ENCODE data around the gene C2orf92. TPM values are rescaled to one million over a fixed set of nuclear protein-coding genes. Genes with fewer than 3 reads are reported as not detected.

C2orf92 gene
- total RNA-seq, 1 donor from 2014 or later: 16.9 TPM

DNA sequence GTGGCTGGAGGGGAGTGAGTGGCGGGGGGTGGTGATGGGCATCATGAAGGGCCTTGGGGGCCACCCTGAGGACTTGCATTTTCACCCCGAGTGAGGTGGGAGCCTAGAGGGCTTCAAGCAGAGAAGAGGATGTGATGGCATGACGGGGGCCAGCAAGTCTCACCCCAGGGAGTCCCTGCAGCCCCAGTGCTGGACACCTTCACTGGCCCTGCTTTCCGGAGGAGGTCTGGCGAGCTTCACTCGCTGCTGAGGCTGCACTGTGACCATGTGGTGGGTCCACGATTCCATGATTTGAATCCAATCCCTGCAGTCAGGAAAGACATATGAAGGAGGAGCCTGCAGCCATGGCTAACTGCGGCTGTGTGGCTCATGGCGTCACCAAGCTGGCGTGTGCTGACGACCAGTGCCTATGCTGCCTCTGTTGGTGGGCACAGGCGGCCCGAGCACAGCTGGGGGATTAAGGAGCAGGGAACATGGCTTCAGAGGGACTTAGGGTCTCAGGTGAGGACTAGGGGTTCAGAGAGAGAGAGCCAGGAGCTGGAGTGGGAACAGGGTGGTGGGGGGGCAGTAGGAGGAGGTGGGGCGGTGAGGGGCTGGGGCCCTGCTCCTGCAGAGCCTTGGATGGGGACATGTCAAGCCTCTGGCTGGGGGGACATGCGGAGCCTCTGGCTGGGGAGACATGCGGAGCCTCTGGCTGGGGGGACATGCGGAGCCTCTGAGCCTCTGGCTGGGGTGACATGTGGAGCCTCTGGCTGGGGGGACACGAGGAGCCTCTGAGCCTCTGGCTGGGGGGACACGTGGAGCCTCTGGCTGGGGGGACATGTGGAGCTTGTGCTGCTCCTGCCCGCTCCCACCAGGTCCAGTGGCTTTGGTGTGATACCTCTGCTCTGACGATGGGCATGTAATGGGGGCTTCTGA, 47.4 kb downstream of the C2orf92 start:
- intact Hi-C loops (cut with micrococcal nuclease): loop anchor here (10.0 kb wide), 1 partner anchor 278 kb away; the partner anchor contains the start of gene TMEM131
- Mint-ChIP-seq H3K36me3 (ENCODE audit: low read depth) (peaks cover 65% of the 10 kb centered on the region), H3K4me1 (peaks cover 76% of the 10 kb centered on the region), H3K27me3 (no peaks in the 10 kb centered on the region), H3K27ac (peak overlapping the region; percentile 86), H3K4me3 (peak overlapping the region; percentile 92), H3K9me3 (no peaks in the 10 kb centered on the region)
- no peak for DNase-seq

GRCh38 chr2:97717613-97717995, 48.1 kb downstream of the C2orf92 start:
- Mint-ChIP-seq H3K27me3 (no peaks in the 10 kb centered on the region), H3K9me3 (no peaks in the 10 kb centered on the region), H3K4me1 (peaks cover 72% of the 10 kb centered on the region), H3K27ac (peak overlapping the region; percentile 86), H3K36me3 (ENCODE audit: low read depth) (peaks cover 69% of the 10 kb centered on the region), H3K4me3 (peak overlapping the region; percentile 92)
- no peak for DNase-seq
- intact Hi-C loops (cut with micrococcal nuclease): loop anchor here (10.0 kb wide), 1 partner anchor 277 kb away; the partner anchor contains the start of gene TMEM131

DNA sequence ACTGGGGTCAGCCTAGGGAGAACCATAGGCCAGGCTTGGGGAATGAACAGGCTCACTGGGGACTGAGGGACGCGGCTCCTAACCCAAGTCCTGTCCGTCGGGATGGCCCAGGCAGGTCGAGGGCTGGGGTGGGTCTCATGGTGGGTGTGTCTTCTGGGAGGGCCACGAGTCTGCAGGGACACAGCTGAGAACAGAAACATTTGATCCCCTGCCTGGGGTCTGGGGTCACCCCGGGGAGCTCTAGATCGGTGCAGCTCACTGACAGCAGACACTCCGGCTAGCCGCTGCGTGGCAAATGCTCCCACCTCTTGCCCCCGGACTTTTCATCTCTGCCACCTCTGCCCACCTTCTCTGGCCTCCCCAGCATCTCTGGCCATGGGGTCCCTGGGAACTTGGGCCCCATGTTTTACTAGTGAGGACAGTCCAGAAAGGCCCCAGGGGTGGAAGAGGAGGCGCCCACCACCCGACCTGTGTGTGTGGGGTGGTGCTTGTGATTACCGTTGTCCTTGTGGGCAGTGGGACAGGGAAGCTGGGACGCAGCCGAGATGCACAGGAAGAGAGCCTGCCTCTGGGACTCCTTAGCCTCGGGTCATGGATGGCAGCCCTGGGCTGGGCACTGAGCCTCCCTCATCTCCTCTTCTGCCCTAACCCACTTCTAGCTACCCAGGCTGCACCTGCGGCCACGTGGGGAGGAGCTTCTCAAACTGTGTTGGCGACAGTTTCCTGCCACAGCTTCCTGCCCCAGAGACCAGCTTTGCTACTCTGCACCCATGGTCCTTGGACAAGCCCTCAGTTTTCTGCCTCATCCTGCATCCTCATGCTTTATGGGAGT, 48.8 kb downstream of the C2orf92 start:
- H3K27ac Mint-ChIP-seq: peak overlapping the region; percentile 86
- H3K9me3 Mint-ChIP-seq: no peaks in the 10 kb centered on the region
- DNase-seq: peak; percentile 92
- H3K36me3 Mint-ChIP-seq (ENCODE audit: low read depth): peaks cover 75% of the 10 kb centered on the region
- no peaks in the 10 kb centered on the region for H3K27me3 Mint-ChIP-seq
- H3K4me3 Mint-ChIP-seq: peak overlapping the region; percentile 92
- peaks cover 71% of the 10 kb centered on the region for H3K4me1 Mint-ChIP-seq
- intact Hi-C loops (cut with micrococcal nuclease): loop anchor here (1.0 to 10.0 kb wide), 2 partner anchors 8 to 277 kb away; partner anchors contain the start of gene TMEM131

- H3K4me3 Mint-ChIP-seq: peak overlapping the region; percentile 92
- peaks cover 75% of the 10 kb centered on the region for H3K36me3 Mint-ChIP-seq (ENCODE audit: low read depth)
- intact Hi-C loops (cut with micrococcal nuclease): loop anchor here (1.0 to 10.0 kb wide), 2 partner anchors 9 to 276 kb away; partner anchors contain the start of gene TMEM131
- H3K27me3 Mint-ChIP-seq: no peaks in the 10 kb centered on the region
- H3K4me1 Mint-ChIP-seq: peaks cover 69% of the 10 kb centered on the region
- H3K27ac Mint-ChIP-seq: peak overlapping the region; percentile 86
- H3K9me3 Mint-ChIP-seq: no peaks in the 10 kb centered on the region
- no peak for DNase-seq
Measured at GRCh38 chr2:97718942-97719341, 49.4 kb downstream of the C2orf92 start.

DNA sequence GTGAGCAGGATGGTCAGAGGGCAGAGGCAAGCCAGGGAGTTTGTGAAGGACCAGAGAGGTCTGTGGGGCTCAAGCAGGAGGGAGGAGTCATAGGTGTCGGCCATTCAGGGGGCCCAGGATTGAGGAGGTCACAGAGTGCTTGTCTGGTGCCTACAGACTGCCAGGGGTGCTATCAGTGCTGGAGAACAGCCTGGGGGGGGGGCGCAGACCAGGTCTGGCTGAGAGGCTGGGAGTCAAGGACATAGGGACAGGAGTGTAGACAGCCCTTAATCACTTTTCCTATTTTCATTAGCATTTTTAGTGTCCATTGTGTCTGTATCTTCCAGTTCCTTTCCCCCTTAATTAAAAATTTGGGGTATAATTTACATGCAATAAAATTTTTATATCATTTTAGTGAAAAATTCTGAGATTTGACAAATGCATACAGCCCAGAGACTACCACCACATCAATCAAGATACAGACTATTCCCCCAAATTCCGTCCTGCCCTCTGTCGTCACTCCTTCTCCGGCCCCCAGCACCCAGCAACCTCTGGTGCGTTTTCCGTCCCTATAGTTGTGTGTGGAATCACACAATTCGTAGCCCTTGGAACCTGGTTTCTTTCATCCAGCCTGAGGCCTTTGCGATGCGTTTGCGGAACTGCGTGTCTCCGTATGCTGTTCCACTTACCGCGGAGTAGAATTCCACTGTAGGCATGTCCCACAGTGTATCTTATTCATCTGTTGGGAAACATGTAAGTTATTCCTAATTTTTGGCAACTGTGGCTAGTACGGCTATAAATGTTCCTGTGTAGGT, 50.0 kb downstream of the C2orf92 start:
- Mint-ChIP-seq H3K4me1 (peaks cover 66% of the 10 kb centered on the region), H3K27ac (peak overlapping the region; percentile 86), H3K36me3 (ENCODE audit: low read depth) (peaks cover 75% of the 10 kb centered on the region), H3K4me3 (peak overlapping the region; percentile 92), H3K27me3 (no peaks in the 10 kb centered on the region), H3K9me3 (no peaks in the 10 kb centered on the region)
- DNase-seq: no peak
- intact Hi-C loops (cut with micrococcal nuclease): loop anchor here (10.0 kb wide), 1 partner anchor 275 kb away; the partner anchor contains the start of gene TMEM131

DNA sequence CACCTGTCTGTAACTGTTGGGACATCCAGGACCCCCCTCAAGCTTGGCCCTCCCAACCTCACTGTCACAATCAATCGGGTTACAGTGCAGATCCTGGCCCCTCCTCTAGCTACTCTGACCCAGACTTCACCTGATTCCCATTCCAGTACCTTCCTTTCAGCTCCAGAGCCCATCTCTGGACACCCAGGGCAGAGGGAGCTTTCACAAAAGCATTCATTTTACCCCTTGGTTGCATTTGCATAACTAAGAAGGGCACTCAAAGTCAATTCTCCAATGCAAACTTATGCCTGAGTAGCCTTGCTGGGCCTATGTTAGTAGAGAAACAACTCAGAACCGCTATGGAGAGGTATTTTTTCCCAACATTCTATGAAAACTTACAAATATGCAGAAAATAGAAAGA, 51.2 kb downstream of the C2orf92 start:
- peaks cover 60% of the 10 kb centered on the region for H3K4me1 Mint-ChIP-seq
- peak overlapping the region; percentile 71 for H3K27ac Mint-ChIP-seq
- no peak for DNase-seq
- no peaks in the 10 kb centered on the region for H3K27me3 Mint-ChIP-seq
- peaks cover 75% of the 10 kb centered on the region for H3K36me3 Mint-ChIP-seq (ENCODE audit: low read depth)
- no peaks in the 10 kb centered on the region for H3K9me3 Mint-ChIP-seq
- peak overlapping the region; percentile 55 for H3K4me3 Mint-ChIP-seq
- intact Hi-C loops (cut with micrococcal nuclease): no loop called here

GRCh38 chr2:97722227-97722626, 52.7 kb downstream of the C2orf92 start:
- peaks cover 54% of the 10 kb centered on the region for H3K4me1 Mint-ChIP-seq
- no peaks in the 10 kb centered on the region for H3K27me3 Mint-ChIP-seq
- intact Hi-C loops (cut with micrococcal nuclease): no loop called here
- H3K4me3 Mint-ChIP-seq: no peak overlapping the region
- peaks cover 3% of the 10 kb centered on the region for H3K9me3 Mint-ChIP-seq
- H3K27ac Mint-ChIP-seq: no peak overlapping the region
- H3K36me3 Mint-ChIP-seq (ENCODE audit: low read depth): peaks cover 79% of the 10 kb centered on the region
- no peak for DNase-seq

GRCh38 chr2:97723156-97724072, 53.9 kb downstream of the C2orf92 start:
- Mint-ChIP-seq H3K4me3 (no peak overlapping the region), H3K27me3 (no peaks in the 10 kb centered on the region), H3K36me3 (ENCODE audit: low read depth) (peaks cover 81% of the 10 kb centered on the region), H3K9me3 (peaks cover 3% of the 10 kb centered on the region), H3K4me1 (peaks cover 53% of the 10 kb centered on the region), H3K27ac (no peak overlapping the region)
- intact Hi-C loops (cut with micrococcal nuclease): no loop called here
- DNase-seq: no peak

DNA sequence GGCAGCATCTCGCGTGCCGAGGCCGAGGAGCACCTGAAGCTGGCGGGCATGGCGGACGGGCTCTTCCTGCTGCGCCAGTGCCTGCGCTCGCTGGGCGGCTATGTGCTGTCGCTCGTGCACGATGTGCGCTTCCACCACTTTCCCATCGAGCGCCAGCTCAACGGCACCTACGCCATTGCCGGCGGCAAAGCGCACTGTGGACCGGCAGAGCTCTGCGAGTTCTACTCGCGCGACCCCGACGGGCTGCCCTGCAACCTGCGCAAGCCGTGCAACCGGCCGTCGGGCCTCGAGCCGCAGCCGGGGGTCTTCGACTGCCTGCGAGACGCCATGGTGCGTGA, 54.5 kb downstream of the C2orf92 start:
- Mint-ChIP-seq H3K27ac (no peak overlapping the region), H3K27me3 (no peaks in the 10 kb centered on the region), H3K4me3 (no peak overlapping the region), H3K4me1 (peaks cover 48% of the 10 kb centered on the region), H3K36me3 (ENCODE audit: low read depth) (peaks cover 81% of the 10 kb centered on the region), H3K9me3 (peaks cover 5% of the 10 kb centered on the region)
- no peak for DNase-seq
- intact Hi-C loops (cut with micrococcal nuclease): no loop called here

DNA sequence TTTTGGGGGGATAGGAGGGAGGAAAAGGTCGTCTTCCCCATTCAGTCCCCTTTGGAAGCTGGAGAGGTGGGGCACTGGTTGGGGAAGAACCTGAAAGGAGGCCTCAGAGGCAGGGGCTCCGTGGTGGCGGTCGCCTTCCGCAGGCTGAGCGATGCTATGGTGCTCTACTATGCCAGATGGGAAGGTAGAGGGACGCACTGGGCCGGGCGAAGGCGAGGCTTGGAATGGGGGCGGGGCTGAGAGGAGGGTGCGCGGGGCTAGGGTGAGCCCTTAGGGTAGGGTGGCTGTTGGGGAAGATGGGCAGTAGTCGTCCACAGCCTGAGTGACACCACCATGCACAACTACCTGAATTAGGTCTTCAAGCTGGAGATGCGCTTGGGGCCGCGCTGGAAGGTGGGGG, 55.0 kb downstream of the C2orf92 start:
- Mint-ChIP-seq H3K4me1 (peaks cover 44% of the 10 kb centered on the region), H3K4me3 (no peak overlapping the region), H3K36me3 (ENCODE audit: low read depth) (peaks cover 82% of the 10 kb centered on the region), H3K9me3 (peaks cover 6% of the 10 kb centered on the region), H3K27ac (no peak overlapping the region), H3K27me3 (no peaks in the 10 kb centered on the region)
- no peak for DNase-seq
- intact Hi-C loops (cut with micrococcal nuclease): no loop called here

GRCh38 chr2:97724946-97725688, 55.6 kb downstream of the C2orf92 start:
- peaks cover 84% of the 10 kb centered on the region for H3K36me3 Mint-ChIP-seq (ENCODE audit: low read depth)
- H3K4me1 Mint-ChIP-seq: peaks cover 39% of the 10 kb centered on the region
- H3K4me3 Mint-ChIP-seq: no peak overlapping the region
- H3K27me3 Mint-ChIP-seq: no peaks in the 10 kb centered on the region
- intact Hi-C loops (cut with micrococcal nuclease): no loop called here
- H3K27ac Mint-ChIP-seq: no peak overlapping the region
- peaks cover 6% of the 10 kb centered on the region for H3K9me3 Mint-ChIP-seq
- no peak for DNase-seq

Measured in activated CD4-positive, alpha-beta T cell treated with anti-CD3 and anti-CD28 coated beads, Interleukin-2, amount 10 ng/mL, durations not matched to agents 24 days and 14 days (primary cell).